Measurements from ENCODE around the gene ESRRB. TPM values are rescaled to one million over a fixed set of nuclear protein-coding genes. Genes with fewer than 3 reads are reported as not detected.

ESRRB gene
- total and polyA plus RNA-seq, 2 experiments from 2014 or later, result 0.13 TPM; not detected in 1

- WGBS (ENCODE audit: low lambda C conversion rate, missing lambda C conversion rate), result 81% methylated on average over 4 of the region's 4 CpGs
- Histone ChIP-seq H3K36me3 (replicated peaks; ENCODE audit: insufficient read depth, low read depth) (no peaks in the 10 kb centered on the region), H2AFZ (no peak overlapping the region), H3K4me1 (ENCODE audit: insufficient read depth) (no peaks in the 10 kb centered on the region), H3K27me3 (no peaks in the 10 kb centered on the region), H3K9me2 (replicated peaks; ENCODE audit: insufficient read depth) (no peaks in the 10 kb centered on the region), H3K9me3 (ENCODE audit: low read depth) (no peaks in the 10 kb centered on the region), H3K79me2 (no peaks in the 10 kb centered on the region), H3K4me3 (no peak overlapping the region), H4K20me1 (ENCODE audit: insufficient read depth, poor library complexity, severe bottlenecking) (no peaks in the 10 kb centered on the region), H3K27ac (no peak overlapping the region), H3K4me2 (no peak overlapping the region)
- DNase-seq (ENCODE audit: low spot score), result no peak
- TF ChIP-seq CTCF (IDR thresholded peaks at IDR 0.05; ENCODE audit: poor library complexity) (no peak), EZH2 (IDR thresholded peaks at IDR 0.05; ENCODE audit: borderline replicate concordance) (no peak), EZH2phosphoT487 (IDR thresholded peaks at IDR 0.05; ENCODE audit: low read depth, severe bottlenecking, unreplicated experiment) (no peak)
Observed at GRCh38 chr14:76424359-76424758, 48.4 kb downstream of the ESRRB start.

- Histone ChIP-seq H2AFZ (no peak overlapping the region), H3K4me2 (no peak overlapping the region), H3K27me3 (no peaks in the 10 kb centered on the region), H3K36me3 (replicated peaks; ENCODE audit: insufficient read depth, low read depth) (no peaks in the 10 kb centered on the region), H4K20me1 (ENCODE audit: insufficient read depth, poor library complexity, severe bottlenecking) (no peaks in the 10 kb centered on the region), H3K4me1 (ENCODE audit: insufficient read depth) (no peaks in the 10 kb centered on the region), H3K79me2 (no peaks in the 10 kb centered on the region), H3K4me3 (no peak overlapping the region), H3K9me2 (replicated peaks; ENCODE audit: insufficient read depth) (no peaks in the 10 kb centered on the region), H3K27ac (no peak overlapping the region), H3K9me3 (ENCODE audit: low read depth) (no peaks in the 10 kb centered on the region)
- WGBS (ENCODE audit: low lambda C conversion rate, missing lambda C conversion rate), result 100% methylated on average over 1 of the region's 1 CpG
- TF ChIP-seq EZH2 (IDR thresholded peaks at IDR 0.05; ENCODE audit: borderline replicate concordance), result no peak
- TF ChIP-seq EZH2phosphoT487 (IDR thresholded peaks at IDR 0.05; ENCODE audit: low read depth, severe bottlenecking, unreplicated experiment), result no peak
- no peak for TF ChIP-seq CTCF (IDR thresholded peaks at IDR 0.05; ENCODE audit: poor library complexity)
- DNase-seq (ENCODE audit: low spot score), result no peak
Observed at GRCh38 chr14:76426161-76426696, 50.3 kb downstream of the ESRRB start.

GRCh38 chr14:76428611-76429010 is 52.7 kb downstream of the ESRRB start:
- no peak overlapping the region for H3K4me2 ChIP-seq
- H4K20me1 ChIP-seq (ENCODE audit: insufficient read depth, poor library complexity, severe bottlenecking), result no peaks in the 10 kb centered on the region
- no peak overlapping the region for H3K27ac ChIP-seq
- H2AFZ ChIP-seq, result no peak overlapping the region
- DNase-seq (ENCODE audit: low spot score), result no peak
- TF ChIP-seq CTCF (IDR thresholded peaks at IDR 0.05; ENCODE audit: poor library complexity), result no peak
- no peak for TF ChIP-seq EZH2 (IDR thresholded peaks at IDR 0.05; ENCODE audit: borderline replicate concordance)
- no peak for TF ChIP-seq EZH2phosphoT487 (IDR thresholded peaks at IDR 0.05; ENCODE audit: low read depth, severe bottlenecking, unreplicated experiment)
- no peaks in the 10 kb centered on the region for H3K9me2 ChIP-seq (replicated peaks; ENCODE audit: insufficient read depth)
- no peaks in the 10 kb centered on the region for H3K27me3 ChIP-seq
- no peaks in the 10 kb centered on the region for H3K9me3 ChIP-seq (ENCODE audit: low read depth)
- H3K36me3 ChIP-seq (replicated peaks; ENCODE audit: insufficient read depth, low read depth), result no peaks in the 10 kb centered on the region
- no peak overlapping the region for H3K4me3 ChIP-seq
- no peaks in the 10 kb centered on the region for H3K4me1 ChIP-seq (ENCODE audit: insufficient read depth)
- WGBS (ENCODE audit: low lambda C conversion rate, missing lambda C conversion rate), result 77% methylated on average over 7 of the region's 7 CpGs
- H3K79me2 ChIP-seq, result no peaks in the 10 kb centered on the region
